Colonic mucosa (tissue), 4 donors: Measurements from ENCODE around the gene TNFAIP2. TPM values are rescaled to one million over a fixed set of nuclear protein-coding genes. Genes with fewer than 3 reads are reported as not detected.

Source experiments
- DNase-seq: peaks from one replicate; pipeline ENCODE4 v3.0.0-alpha.2; 2020
- H3K27ac ChIP-seq: fragments of 200-600 bp; one replicate; pipeline ENCODE4 v1.8.0; 2021
- H3K27me3 ChIP-seq: fragments of 200-600 bp; one replicate; pipeline ENCODE4 v1.8.0; 2021
- H3K36me3 ChIP-seq: fragments of 200-600 bp; one replicate; pipeline ENCODE4 v1.8.0; 2021
- H3K4me1 ChIP-seq: fragments of 200-600 bp; one replicate; pipeline ENCODE4 v1.8.0; 2021; ENCODE audit warnings: mild to moderate bottlenecking
- H3K4me3 ChIP-seq: fragments of 200-600 bp; one replicate; pipeline ENCODE4 v1.8.0; 2021
- H3K9ac ChIP-seq, 2 donors: one replicate each; pipeline ENCODE4 v1.7.0; 2013; ENCODE audit warnings: control low read depth in 2 of 2, low read depth in 2 of 2, low read length in 2 of 2
- H3K9me3 ChIP-seq: fragments of 200-600 bp; one replicate; pipeline ENCODE4 v1.8.0; 2021
- CTCF ChIP-seq: fragments of 200-600 bp; IDR thresholded peaks from one replicate; pipeline ENCODE4 v1.8.0; 2022; ENCODE audit warnings: antibody characterized with exemption, mild to moderate bottlenecking
- intact Hi-C: fragments of 100-400 bp; cut with DNase I; formaldehyde crosslinking; loops from one replicate; pipeline ENCODE4 v1.14.1; 2022
- total RNA-seq, 2 donors: library from RNA; stranded (reverse); fragmentation: NEBNext Ultra II Directional in 1 of 2; extraction: Animal tissue kit (Norgen Biotek cat#: 25700) in 1 of 2; gene quantifications; one replicate each; pipeline ENCODE4 v1.2.1, GENCODE V29; 2021
- donor health status: healthy.
- donor health status: DM: no; HTN: no; CAD: no.
- donor health status: DM: no; HTN: no; CAD: no.

Gene TNFAIP2
- total RNA-seq, 2 donors from 2014 or later, result 10.5 to 26.9 TPM

DNA sequence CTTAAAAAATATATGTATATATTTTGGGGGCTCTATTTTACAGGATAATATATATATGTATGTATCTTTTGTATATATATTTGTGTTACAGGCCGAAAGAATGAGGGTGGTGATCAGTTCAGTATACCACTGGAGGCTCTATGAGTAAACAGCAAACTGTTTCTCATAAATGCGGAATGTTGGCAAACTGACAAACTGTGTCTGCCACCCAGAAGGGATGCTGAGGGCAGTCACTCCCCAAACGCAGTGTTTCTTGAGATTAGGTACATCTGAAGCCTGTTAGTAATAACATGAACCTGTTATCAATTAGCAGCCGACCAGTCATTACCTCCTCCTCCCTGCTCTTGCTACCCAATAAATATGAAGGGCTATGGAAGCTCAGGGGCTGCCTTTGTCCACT lies 20.8 kb downstream of the TNFAIP2 start:
- Histone ChIP-seq H3K36me3 (no peaks in the 10 kb centered on the region), H3K4me1 (no peaks in the 10 kb centered on the region), H3K4me3 (no peak overlapping the region), H3K9me3 (no peaks in the 10 kb centered on the region), H3K27ac (no peak overlapping the region), H3K9ac (no peak overlapping the region), H3K27me3 (peaks cover 4% of the 10 kb centered on the region)
- DNase-seq, result no peak
- intact Hi-C loops, result loop anchor here (5.0 kb wide), 1 partner anchor 37 kb away; no protein-coding TSS in a partner anchor
- no peak for TF ChIP-seq CTCF

GRCh38 chr14:103146141-103146709 lies 23.0 kb downstream of the TNFAIP2 start:
- Histone ChIP-seq H3K36me3 (no peaks in the 10 kb centered on the region), H3K9me3 (no peaks in the 10 kb centered on the region), H3K27ac (no peak overlapping the region), H3K27me3 (no peaks in the 10 kb centered on the region), H3K4me1 (no peaks in the 10 kb centered on the region), H3K4me3 (no peak overlapping the region), H3K9ac (no peak overlapping the region)
- no peak for DNase-seq
- intact Hi-C loops, result no loop called here
- no peak for TF ChIP-seq CTCF

DNA sequence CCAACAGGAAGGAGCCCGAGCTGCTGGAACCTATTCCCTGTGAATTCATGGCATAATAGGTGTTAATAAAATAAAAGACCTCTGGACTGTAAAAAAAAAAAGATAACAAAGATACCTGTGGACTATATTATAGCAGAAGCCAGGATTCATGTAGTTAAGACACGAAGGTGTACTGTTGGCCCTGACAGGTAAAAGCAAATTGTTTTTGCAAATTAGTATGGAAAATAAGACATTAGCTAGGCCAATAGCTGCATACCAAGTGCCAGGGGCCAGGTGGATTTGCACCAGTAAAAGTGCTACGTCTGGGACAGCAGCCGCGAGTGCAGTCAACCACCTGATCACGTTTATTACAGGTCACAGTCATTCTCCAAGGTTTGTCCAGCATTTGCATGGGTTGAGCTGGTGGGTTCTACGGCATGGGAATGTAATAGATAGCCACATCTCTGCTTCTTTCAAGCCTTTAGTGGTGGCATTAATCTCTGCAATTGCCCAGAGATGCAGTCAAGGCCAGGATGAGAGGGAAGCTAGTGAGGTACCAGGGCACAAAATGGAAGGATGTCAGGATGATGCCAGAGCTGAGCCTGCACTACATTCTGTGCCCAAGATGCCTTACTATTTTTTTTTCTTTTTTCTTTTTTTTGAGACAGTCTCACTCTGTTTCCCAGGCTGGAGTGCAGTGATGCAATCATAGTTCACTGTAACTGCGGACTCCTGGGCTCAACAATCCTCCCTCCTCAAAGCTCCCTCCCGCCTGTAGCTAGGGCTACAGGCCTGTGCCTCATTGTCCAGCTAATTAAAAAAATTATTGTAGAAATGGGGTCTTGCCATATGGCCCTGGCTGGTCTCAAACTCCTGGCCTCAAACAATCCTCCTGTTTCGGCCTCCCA lies 26.3 kb downstream of the TNFAIP2 start:
- Histone ChIP-seq H3K4me1 (no peaks in the 10 kb centered on the region), H3K9ac (no peak overlapping the region), H3K4me3 (no peak overlapping the region), H3K9me3 (no peaks in the 10 kb centered on the region), H3K27me3 (no peaks in the 10 kb centered on the region), H3K27ac (no peak overlapping the region), H3K36me3 (no peaks in the 10 kb centered on the region)
- DNase-seq, result no peak
- intact Hi-C loops, result no loop called here
- no peak for TF ChIP-seq CTCF

DNA sequence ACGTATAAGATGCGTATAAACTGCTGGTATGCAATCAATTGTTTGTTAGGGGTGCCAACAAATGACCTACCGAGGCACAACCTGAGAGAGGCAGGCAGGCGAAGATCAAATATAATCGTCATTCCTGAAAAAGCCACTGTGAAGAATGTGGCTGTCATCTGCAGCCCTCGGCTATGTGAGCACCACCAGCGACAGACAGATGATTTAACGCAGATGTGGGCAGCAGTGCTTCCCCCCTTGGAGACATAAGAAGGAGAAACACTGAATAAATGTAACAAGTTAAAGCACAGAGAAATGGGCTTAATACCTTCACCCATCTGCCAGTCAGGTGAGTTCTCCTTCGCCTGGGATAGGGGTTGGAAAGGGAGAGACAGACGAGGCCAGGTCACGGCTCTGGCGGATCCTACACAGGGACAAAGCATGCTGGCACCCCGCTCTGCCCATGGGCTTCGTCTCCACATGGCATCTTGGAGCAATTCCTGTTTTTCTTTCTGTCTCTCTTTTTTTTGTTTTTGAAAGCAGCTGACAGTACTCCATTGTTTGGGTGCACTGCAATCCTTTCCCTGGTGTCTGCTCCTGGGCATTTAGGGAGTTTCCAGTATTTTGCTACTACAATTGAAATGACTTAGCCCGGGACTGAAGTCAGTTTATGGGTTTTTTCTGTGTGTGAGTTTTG lies 28.1 kb downstream of the TNFAIP2 start:
- intact Hi-C loops, result no loop called here

More for the DNA sequence above, 28.1 kb downstream of the TNFAIP2 start:
- no peak for DNase-seq
- no peak for TF ChIP-seq CTCF
- H3K4me3 ChIP-seq, result no peak overlapping the region
- no peaks in the 10 kb centered on the region for H3K27me3 ChIP-seq
- no peaks in the 10 kb centered on the region for H3K36me3 ChIP-seq
- no peaks in the 10 kb centered on the region for H3K4me1 ChIP-seq
- H3K9me3 ChIP-seq, result no peaks in the 10 kb centered on the region
- no peak overlapping the region for H3K27ac ChIP-seq
- H3K9ac ChIP-seq, result peak overlapping the region in 1 of 2 donors; percentile 19
